RCC 7860 (cell line): Measurements from ENCODE around the gene SYNGR1.
A peak's percentile ranks its signal among the peaks of the same experiment; 100 is the strongest.

Source experiments
- DNase-seq: peaks from one replicate; pipeline ENCODE4 v3.0.0-alpha.2; 2015; ENCODE audit warnings: low spot score
- FAIRE-seq: peaks from 2 replicates; lab custom pipeline; 2012; peaks lifted over from hg19 to GRCh38; lab: Jason Lieb, UNC

SYNGR1 gene

GRCh38 chr22:39349967-39350726, at the start of gene SYNGR1:
Gene SYNGR1 (plus strand): TSS chr22:39349991. CDS start chr22:39350011, 20 bp downstream.
- no peak for DNase-seq
- no peak for FAIRE-seq

- DNase-seq (no peak), FAIRE-seq (no peak)
Measured at GRCh38 chr22:39300186-39300830, 49.5 kb upstream of the SYNGR1 start.

GRCh38 chr22:39301108-39301507, 48.7 kb upstream of the SYNGR1 start:
- DNase-seq (no peak), FAIRE-seq (no peak)

- no peak for FAIRE-seq
- DNase-seq: no peak
Measured at GRCh38 chr22:39301926-39302325, 47.9 kb upstream of the SYNGR1 start.

- DNase-seq (no peak), FAIRE-seq (no peak)
Measured at GRCh38 chr22:39302431-39302960, 47.3 kb upstream of the SYNGR1 start.

- FAIRE-seq (no peak), DNase-seq (no peak)
Measured at GRCh38 chr22:39303358-39303757, 46.4 kb upstream of the SYNGR1 start.

GRCh38 chr22:39303892-39304671, 45.7 kb upstream of the SYNGR1 start:
- FAIRE-seq (no peak), DNase-seq (no peak)

GRCh38 chr22:39306456-39307361, 43.1 kb upstream of the SYNGR1 start:
- no peak for DNase-seq
- no peak for FAIRE-seq

- FAIRE-seq: peak; percentile 94
- DNase-seq: peak; percentile 91
Measured at GRCh38 chr22:39308614-39309363, 41.0 kb upstream of the SYNGR1 start.

GRCh38 chr22:39309364-39309861, 40.4 kb upstream of the SYNGR1 start:
- DNase-seq: peak; percentile 66
- no peak for FAIRE-seq

GRCh38 chr22:39309881-39310714, 39.7 kb upstream of the SYNGR1 start:
- peak; percentile 89 for DNase-seq

GRCh38 chr22:39311592-39312400, 38.0 kb upstream of the SYNGR1 start:
- no peak for FAIRE-seq

More at GRCh38 chr22:39309881-39310714, 39.7 kb upstream of the SYNGR1 start:
- peak; percentile 84 for FAIRE-seq

GRCh38 chr22:39312410-39312809, 37.4 kb upstream of the SYNGR1 start:
- FAIRE-seq: no peak
- no peak for DNase-seq

More at GRCh38 chr22:39311592-39312400, 38.0 kb upstream of the SYNGR1 start:
- DNase-seq: peak; percentile 63

- no peak for DNase-seq
- no peak for FAIRE-seq
Measured at GRCh38 chr22:39313258-39314001, 36.4 kb upstream of the SYNGR1 start.

- FAIRE-seq (no peak), DNase-seq (peak; percentile 16)
Measured at GRCh38 chr22:39314251-39314971, 35.4 kb upstream of the SYNGR1 start.

GRCh38 chr22:39315389-39315788, 34.4 kb upstream of the SYNGR1 start:
- no peak for FAIRE-seq
- no peak for DNase-seq
